ENCODE measurements around the gene SLC45A1. TPM values are rescaled to one million over a fixed set of nuclear protein-coding genes. Genes with fewer than 3 reads are reported as not detected.

The SLC45A1 gene
- total RNA-seq, 2 donors from 2014 or later = 4.4 to 6.0 TPM

DNA sequence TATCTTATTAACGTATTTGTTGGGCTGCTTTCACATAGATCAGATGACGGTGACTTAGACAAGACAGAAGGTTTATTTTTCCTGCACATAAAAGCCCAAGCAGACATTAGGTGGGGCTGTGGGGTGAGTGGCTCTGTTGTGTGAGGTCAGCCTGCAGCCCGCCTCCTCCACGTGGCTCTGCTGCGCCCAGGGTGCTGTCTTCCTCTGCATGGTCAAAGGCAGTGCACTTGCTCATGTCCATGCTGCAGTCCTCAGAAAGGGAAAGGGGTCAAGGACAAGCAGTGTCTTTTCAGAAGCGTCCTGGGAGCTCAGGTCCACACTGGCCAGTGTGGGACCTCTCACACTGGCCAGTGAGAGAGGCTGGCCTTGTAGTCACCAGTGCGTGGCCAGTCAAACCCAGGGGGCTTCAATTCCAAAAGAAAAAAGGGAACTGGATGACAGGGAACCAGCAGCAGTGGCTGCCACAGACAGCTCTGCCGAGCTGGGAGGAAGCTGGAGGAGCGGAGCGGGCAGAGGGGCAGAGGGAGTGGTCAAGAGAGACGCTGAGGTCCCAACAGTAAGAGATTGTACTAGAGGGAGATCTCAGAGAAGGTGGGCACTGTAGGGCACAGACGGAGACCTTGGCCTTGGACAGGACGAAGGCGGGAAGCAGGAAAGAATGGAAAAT is 35.9 kb upstream of the SLC45A1 start:
- H3K27ac ChIP-seq = no peak overlapping the region

GRCh38 chr1:8283058-8283884 is 34.6 kb upstream of the SLC45A1 start:
- H3K27ac ChIP-seq = peak overlapping the region in 1 of 2 donors; percentile 15
- no peak for ATAC-seq (ENCODE audit: insufficient number of reproducible peaks, low FRiP score, low read depth)
- no peak for DNase-seq (ENCODE audit: low spot score)
- no peak for TF ChIP-seq CTCF (IDR thresholded peaks at IDR 0.05)
- no peaks in the 10 kb centered on the region for H3K36me3 ChIP-seq
- no peaks in the 10 kb centered on the region for H3K27me3 ChIP-seq (replicated peaks; ENCODE audit: insufficient read depth)
- H3K4me3 ChIP-seq = no peak overlapping the region
- H3K4me1 ChIP-seq (ENCODE audit: control insufficient read depth in 1 of 2, low read depth in 2 of 2) = peaks cover 0 to 6% of the 10 kb centered on the region in 2 donors
- no peaks in the 10 kb centered on the region for H3K9me3 ChIP-seq

More for the DNA sequence above, 35.9 kb upstream of the SLC45A1 start:
- no peaks in the 10 kb centered on the region for H3K36me3 ChIP-seq
- H3K4me1 ChIP-seq (ENCODE audit: control insufficient read depth in 1 of 2, low read depth in 2 of 2) = peaks cover 0 to 6% of the 10 kb centered on the region in 2 donors
- no peaks in the 10 kb centered on the region for H3K27me3 ChIP-seq (replicated peaks; ENCODE audit: insufficient read depth)
- no peaks in the 10 kb centered on the region for H3K9me3 ChIP-seq
- no peak for TF ChIP-seq CTCF (IDR thresholded peaks at IDR 0.05)
- no peak overlapping the region for H3K4me3 ChIP-seq
- no peak for ATAC-seq (ENCODE audit: insufficient number of reproducible peaks, low FRiP score, low read depth)
- no peak for DNase-seq (ENCODE audit: low spot score)

DNA sequence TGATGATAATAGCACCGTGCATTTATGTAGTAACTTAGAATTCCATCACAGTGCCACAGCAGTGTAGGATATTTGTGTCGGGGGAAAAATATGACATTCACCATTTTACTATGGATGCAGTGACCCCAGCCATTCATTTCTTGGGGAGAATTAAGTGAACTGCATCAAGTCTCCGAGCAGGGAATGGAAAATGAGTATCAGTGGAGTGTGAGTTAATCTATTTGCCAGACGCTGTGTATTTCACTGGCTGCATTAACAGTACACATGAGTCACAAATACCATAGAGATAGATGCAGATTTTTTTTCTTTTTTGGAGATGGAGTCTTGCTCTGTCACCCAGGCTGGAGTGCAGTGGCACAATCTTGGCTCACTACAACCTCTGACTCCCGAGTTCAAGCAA is 33.8 kb upstream of the SLC45A1 start:
- no peak for ATAC-seq (ENCODE audit: insufficient number of reproducible peaks, low FRiP score, low read depth)
- H3K4me3 ChIP-seq = no peak overlapping the region
- TF ChIP-seq CTCF (IDR thresholded peaks at IDR 0.05) = no peak
- H3K27ac ChIP-seq = no peak overlapping the region
- no peaks in the 10 kb centered on the region for H3K36me3 ChIP-seq
- peaks cover 0 to 6% of the 10 kb centered on the region in 2 donors for H3K4me1 ChIP-seq (ENCODE audit: control insufficient read depth in 1 of 2, low read depth in 2 of 2)
- H3K27me3 ChIP-seq (replicated peaks; ENCODE audit: insufficient read depth) = no peaks in the 10 kb centered on the region
- no peaks in the 10 kb centered on the region for H3K9me3 ChIP-seq
- no peak for DNase-seq (ENCODE audit: low spot score)

DNA sequence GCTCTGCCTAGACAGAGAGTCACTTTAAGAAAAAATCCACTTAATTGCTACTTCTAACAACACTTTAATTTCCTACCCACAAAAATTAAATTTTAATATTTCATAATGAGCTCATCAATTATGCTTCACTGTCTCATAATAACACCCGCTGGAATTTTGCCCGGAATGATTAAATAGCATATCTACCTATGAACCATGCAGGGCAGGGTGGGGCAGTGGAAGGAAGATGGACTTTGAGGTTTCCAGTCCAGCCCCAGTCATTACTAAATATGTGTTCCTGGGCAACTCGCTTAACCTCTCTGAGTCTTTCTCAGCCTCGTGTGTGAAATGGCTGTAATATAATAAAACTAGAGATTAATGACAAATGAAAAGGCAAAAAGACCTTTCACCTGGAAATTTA is 32.8 kb upstream of the SLC45A1 start:
- Histone ChIP-seq H3K4me1 (ENCODE audit: control insufficient read depth in 1 of 2, low read depth in 2 of 2) (peaks cover 0 to 6% of the 10 kb centered on the region in 2 donors), H3K9me3 (no peaks in the 10 kb centered on the region), H3K27ac (no peak overlapping the region), H3K27me3 (replicated peaks; ENCODE audit: insufficient read depth) (no peaks in the 10 kb centered on the region), H3K36me3 (no peaks in the 10 kb centered on the region), H3K4me3 (no peak overlapping the region)
- ATAC-seq (ENCODE audit: insufficient number of reproducible peaks, low FRiP score, low read depth) (no peak), DNase-seq (ENCODE audit: low spot score) (no peak)
- no peak for TF ChIP-seq CTCF (IDR thresholded peaks at IDR 0.05)

DNA sequence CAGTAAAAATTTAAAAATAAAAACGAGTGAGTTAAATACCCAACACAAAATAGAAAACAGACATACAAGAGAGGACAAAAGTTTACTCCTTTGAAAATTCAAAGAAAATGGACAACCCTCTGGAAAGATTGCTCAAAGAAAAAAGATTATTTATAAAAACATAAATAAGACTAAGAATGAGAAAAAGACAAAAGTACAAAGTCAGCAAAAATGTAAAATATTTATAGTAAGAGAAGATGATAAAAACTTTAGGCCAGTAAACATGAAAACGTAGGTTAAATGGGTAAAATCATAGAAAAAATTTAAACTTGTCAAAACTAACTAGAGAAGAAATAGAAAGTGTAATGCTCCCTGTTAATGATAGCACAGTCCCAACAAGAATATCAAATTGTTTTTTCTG is 31.9 kb upstream of the SLC45A1 start:
- H3K9me3 ChIP-seq = no peaks in the 10 kb centered on the region
- TF ChIP-seq CTCF (IDR thresholded peaks at IDR 0.05) = no peak
- ATAC-seq (ENCODE audit: insufficient number of reproducible peaks, low FRiP score, low read depth) (no peak), DNase-seq (ENCODE audit: low spot score) (no peak)
- H3K27me3 ChIP-seq (replicated peaks; ENCODE audit: insufficient read depth) = no peaks in the 10 kb centered on the region
- no peak overlapping the region for H3K4me3 ChIP-seq
- H3K4me1 ChIP-seq (ENCODE audit: control insufficient read depth in 1 of 2, low read depth in 2 of 2) = peaks cover 0 to 6% of the 10 kb centered on the region in 2 donors
- no peaks in the 10 kb centered on the region for H3K36me3 ChIP-seq
- H3K27ac ChIP-seq = no peak overlapping the region
